22Rv1 (cell line): ENCODE results near the gene DCDC1.

Experiments used
- H3K27ac ChIP-seq: fragments of 450-650 bp; 2 replicates; pipeline ENCODE4 v1.5.1; 2017
- ZFX ChIP-seq: fragments of 450-650 bp; IDR thresholded peaks from 2 replicates; pipeline ENCODE4 v1.6.1; 2017; ENCODE audit warnings: antibody characterized with exemption, borderline replicate concordance
- TF ChIP-seq, protein P1 (sequence below): fragments of 450-650 bp; IDR thresholded peaks from 2 replicates; pipeline ENCODE4 v1.5.1; 2017; ENCODE audit warnings: mild to moderate bottlenecking

The DCDC1 gene

DNA sequence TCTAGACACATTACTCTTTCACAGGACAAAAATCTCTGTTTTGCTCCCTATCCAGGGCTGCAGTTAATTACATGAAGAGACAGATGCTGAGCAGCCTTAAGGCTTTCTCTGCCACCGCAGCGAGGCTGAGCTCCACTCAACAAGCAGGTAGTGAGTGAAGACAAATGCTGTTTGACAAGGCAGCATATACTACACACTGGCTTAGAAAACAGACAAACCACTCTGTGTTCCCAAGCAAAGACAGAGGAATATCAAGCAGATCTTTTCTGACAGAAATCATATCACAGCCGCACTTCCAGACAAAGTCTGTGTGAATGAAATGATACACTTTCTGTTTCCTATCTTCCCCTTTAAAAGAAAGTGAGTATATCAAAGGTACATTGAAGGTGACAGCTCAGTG lies 368.1 kb downstream of the DCDC1 start:
- no peak overlapping the region for H3K27ac ChIP-seq
- TF ChIP-seq, protein P1, sequence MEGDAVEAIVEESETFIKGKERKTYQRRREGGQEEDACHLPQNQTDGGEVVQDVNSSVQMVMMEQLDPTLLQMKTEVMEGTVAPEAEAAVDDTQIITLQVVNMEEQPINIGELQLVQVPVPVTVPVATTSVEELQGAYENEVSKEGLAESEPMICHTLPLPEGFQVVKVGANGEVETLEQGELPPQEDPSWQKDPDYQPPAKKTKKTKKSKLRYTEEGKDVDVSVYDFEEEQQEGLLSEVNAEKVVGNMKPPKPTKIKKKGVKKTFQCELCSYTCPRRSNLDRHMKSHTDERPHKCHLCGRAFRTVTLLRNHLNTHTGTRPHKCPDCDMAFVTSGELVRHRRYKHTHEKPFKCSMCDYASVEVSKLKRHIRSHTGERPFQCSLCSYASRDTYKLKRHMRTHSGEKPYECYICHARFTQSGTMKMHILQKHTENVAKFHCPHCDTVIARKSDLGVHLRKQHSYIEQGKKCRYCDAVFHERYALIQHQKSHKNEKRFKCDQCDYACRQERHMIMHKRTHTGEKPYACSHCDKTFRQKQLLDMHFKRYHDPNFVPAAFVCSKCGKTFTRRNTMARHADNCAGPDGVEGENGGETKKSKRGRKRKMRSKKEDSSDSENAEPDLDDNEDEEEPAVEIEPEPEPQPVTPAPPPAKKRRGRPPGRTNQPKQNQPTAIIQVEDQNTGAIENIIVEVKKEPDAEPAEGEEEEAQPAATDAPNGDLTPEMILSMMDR, result no peak
- TF ChIP-seq ZFX, result no peak

DNA sequence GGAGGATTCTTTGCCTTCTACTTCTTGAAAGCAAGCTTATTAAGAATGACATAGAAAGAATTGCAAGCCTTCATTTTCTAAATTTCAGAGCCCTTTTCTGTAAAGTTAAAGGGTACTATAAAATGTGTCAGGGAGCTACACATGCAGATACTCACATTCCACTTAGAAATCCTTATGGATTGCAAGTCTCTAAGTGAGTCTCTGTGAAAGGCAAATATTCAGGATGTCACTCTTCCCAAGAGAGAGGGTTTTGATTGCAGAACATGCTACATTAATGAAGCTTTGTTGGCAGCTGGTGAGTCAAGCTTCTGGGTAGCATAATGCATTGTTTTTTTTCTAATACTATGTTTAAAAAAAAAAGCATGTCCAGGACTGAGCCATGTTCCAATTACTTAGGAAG lies 369.2 kb downstream of the DCDC1 start:
- TF ChIP-seq, protein P1, result no peak
- no peak for TF ChIP-seq ZFX
- H3K27ac ChIP-seq, result no peak overlapping the region

DNA sequence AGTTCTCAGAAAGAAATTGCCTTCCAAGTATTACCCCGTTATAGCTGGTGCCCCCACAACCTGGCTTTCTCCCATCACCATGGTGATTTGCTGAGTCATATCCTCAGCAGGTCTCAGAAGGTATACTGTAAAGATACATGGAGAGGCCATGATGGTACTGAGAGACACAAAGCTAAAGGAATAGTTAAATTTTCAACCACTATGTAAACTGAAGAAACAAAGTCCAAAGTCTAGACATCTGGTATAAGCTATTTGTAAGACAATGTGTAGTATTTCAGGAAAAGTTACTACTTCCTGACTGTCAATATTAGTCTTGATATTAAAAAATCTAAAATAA lies 377.1 kb downstream of the DCDC1 start:
- TF ChIP-seq, protein P1, result no peak
- TF ChIP-seq ZFX, result no peak
- peak overlapping the region; percentile 19 for H3K27ac ChIP-seq

DNA sequence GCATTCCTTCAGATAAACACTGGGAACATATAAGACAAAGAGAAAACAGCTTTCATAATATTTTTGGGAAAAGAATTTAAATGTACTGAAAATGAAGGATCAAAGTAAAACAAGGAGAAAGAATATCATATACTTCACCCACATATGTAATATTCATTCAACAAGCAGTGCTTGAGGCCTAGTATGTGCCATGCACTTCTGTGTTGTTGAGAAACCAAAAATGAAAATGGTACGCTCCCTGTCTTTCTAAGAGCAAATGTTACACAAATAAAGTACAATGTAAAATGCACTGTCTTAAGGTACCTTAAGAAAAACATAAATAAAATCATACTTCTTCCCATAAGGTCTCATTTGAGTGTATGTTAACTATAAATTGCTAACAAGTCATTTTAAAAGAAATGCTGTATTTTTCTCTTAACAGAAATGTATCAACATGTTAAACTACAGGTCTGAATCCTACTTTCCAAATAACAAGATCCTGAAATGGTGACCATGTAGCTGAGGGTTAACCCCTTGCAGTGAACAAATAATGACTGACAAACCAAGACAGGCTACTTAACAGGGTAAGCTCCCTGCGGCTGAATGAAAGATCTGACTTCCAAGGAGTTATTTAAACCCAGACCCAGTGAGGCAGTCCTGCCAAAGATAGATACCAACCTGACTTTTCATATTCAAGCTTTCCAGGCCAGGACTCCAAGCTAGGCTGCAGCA lies 377.6 kb downstream of the DCDC1 start:
- peak overlapping the region; percentile 19 for H3K27ac ChIP-seq
- TF ChIP-seq ZFX, result no peak
- TF ChIP-seq, protein P1, result no peak

DNA sequence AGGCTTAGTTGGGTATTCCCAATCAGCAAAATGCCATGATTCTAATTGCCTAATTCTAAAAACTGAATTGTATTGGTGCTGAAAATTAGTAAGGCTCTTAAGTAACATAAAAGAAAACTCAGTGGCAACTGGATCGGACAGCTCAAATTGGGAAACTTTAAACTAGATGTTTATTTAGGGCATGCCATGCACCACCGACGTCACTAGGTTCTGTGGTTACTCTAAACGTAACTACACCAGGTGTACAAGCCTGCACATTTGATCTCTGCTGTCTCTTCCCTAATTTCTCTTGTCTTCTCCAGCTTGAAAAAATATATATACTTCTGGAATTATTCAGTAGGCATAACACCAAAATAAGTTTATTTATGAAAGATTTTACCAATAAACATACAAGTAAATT lies 378.2 kb downstream of the DCDC1 start:
- TF ChIP-seq, protein P1, result no peak
- no peak for TF ChIP-seq ZFX
- peak overlapping the region; percentile 37 for H3K27ac ChIP-seq

DNA sequence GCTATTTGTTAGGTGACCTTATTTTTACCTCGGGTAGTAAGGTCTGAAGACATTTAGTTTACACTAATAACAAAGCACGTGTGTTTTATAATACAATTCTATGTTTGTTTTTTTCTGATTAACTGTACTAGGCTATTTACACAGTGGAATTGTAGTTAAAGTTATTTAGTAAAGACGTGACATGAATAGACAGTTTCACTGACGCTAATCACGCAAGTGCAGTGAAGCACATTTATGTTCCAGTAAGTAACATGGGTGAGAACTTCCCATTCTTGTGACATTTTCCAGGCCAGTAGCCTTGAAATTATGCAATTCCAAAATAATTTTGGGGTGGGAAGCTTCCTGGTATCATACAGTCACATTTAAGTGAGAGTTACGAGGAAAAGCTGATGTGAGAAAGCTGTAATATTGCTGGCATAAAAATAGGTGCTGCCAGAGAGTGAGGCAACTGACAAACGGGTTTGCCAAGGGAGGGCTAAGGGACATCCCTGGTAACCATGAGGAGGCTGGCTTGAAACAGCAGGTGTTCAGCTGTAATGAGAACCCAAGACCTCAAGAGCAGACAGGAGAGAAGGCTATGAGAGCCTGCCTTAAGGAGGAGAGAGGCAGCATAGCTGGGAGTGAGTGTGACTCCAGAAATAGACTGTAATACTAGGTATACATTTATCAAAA lies 378.8 kb downstream of the DCDC1 start:
- H3K27ac ChIP-seq, result peak overlapping the region; percentile 37
- no peak for TF ChIP-seq ZFX
- TF ChIP-seq, protein P1, result no peak

DNA sequence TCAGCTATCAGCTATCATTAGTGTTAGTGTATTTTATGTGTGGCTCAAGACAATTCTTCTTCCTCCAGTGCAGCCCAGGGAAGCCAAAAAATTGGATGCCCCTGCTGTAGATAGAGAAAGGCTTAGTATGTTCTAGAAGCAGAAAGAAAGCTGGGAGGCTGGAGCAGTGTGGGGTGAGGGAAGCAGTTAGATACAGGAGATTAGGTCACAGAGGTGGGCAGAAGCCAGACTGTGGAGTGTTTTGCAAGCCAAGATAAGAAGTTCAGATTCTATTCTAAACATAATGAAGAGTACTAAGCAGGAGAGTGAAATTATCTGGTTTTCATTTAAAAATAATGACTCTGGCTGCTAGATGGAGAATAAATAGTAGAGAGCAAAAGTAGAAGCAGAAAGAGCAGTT lies 381.7 kb downstream of the DCDC1 start:
- TF ChIP-seq, protein P1, result no peak
- no peak for TF ChIP-seq ZFX
- no peak overlapping the region for H3K27ac ChIP-seq
